Gastrocnemius medialis (tissue), 4 donors: ENCODE results near the gene CACNA1H. TPM values are rescaled to one million over a fixed set of nuclear protein-coding genes. Genes with fewer than 3 reads are reported as not detected.

Source experiments
- ATAC-seq, 2 donors: fragments of 150-250 bp; one replicate each; pipeline ENCODE4 v1.9.1; 2016
- DNase-seq, 2 donors: peaks; one replicate each; pipeline ENCODE4 v3.0.0-alpha.2; 2019
- H3K27ac ChIP-seq, 4 donors: fragments of 200-600 bp; sonication (generic); 1 replicate in 1 of 4; 2 replicates in 3 of 4; pipeline ENCODE4 v1.5.1; 2016 to 2018; ENCODE audit warnings: mild to moderate bottlenecking in 2 of 4, moderate library complexity in 1 of 4
- H3K27me3 ChIP-seq, 3 donors: fragments of 200-600 bp; sonication (generic) in 2 of 3; 1 replicate in 1 of 3; 2 replicates in 2 of 3; pipeline versions ENCODE4 v1.5.1 to v1.6.0; 2016 to 2019; ENCODE audit warnings: mild to moderate bottlenecking in 1 of 3, moderate library complexity in 1 of 3
- H3K36me3 ChIP-seq, 2 donors: fragments of 200-600 bp; sonication (generic) in 1 of 2; one replicate each; pipeline ENCODE4 v1.5.1; 2017 to 2018
- H3K4me1 ChIP-seq, 2 donors: fragments of 200-600 bp; sonication (generic) in 1 of 2; one replicate each; pipeline ENCODE4 v1.5.1; 2016 to 2017; ENCODE audit warnings: mild to moderate bottlenecking in 2 of 2
- H3K4me3 ChIP-seq, 4 donors: fragments of 200-600 bp; sonication (generic) in 3 of 4; 1 replicate in 1 of 4; 2 replicates in 3 of 4; pipeline ENCODE4 v1.5.1; 2016 to 2019; ENCODE audit warnings: mild to moderate bottlenecking in 2 of 4
- H3K9me3 ChIP-seq, 3 donors: fragments of 200-600 bp; sonication (generic) in 2 of 3; 1 replicate in 1 of 3; 2 replicates in 2 of 3; pipeline ENCODE4 v1.5.1; 2016 to 2019
- CTCF ChIP-seq, 5 experiments: fragments of 450-650 bp in 3 of 5; fragments of 200-600 bp in 2 of 5; sonication (generic) in 2 of 5; IDR thresholded peaks in 4 of 5; conservative IDR thresholded peaks in 1 of 5; 1 replicate in 4 of 5; 2 replicates in 1 of 5; pipeline ENCODE4 v1.5.1; 2016 to 2019; ENCODE audit warnings: antibody characterized with exemption in 5 of 5, mild to moderate bottlenecking in 3 of 5, moderate library complexity in 3 of 5
- POLR2A ChIP-seq, 2 donors: fragments of 450-650 bp; IDR thresholded peaks; one replicate each; pipeline ENCODE4 v1.6.1; 2017; ENCODE audit warnings: antibody characterized with exemption in 2 of 2, mild to moderate bottlenecking in 2 of 2, moderate library complexity in 2 of 2
- in situ Hi-C, 4 donors: fragments of 200-750 bp; cut with MboI; loops; one replicate each; pipeline versions ENCODE4 v1.15.0 to v1.8.0; 2017; ENCODE audit warnings: low sequenced_read_pairs in 4 of 4
- intact Hi-C: fragments of 100-400 bp; cut with DNase I; formaldehyde crosslinking; loops from one replicate; pipeline ENCODE4 v1.15.1; 2023; ENCODE audit warnings: low total_unique reads
- total RNA-seq, 4 donors: library from RNA; depleted of rRNA; stranded (reverse); fragments of >200 nt; gene quantifications; one replicate each; pipeline versions ENCODE4 v1.1.0 to v1.2.3, GENCODE V29; 2016

Gene CACNA1H
- total RNA-seq, 4 donors from 2014 or later: 3.7 to 12.8 (median 4.5) TPM

GRCh38 chr16:1208239-1208830 lies 55.4 kb downstream of the CACNA1H start:
- in situ Hi-C loops: no loop called here
- DNase-seq (no peak), ATAC-seq (no peak)
- Histone ChIP-seq H3K36me3 (no peaks in the 10 kb centered on the region), H3K9me3 (no peaks in the 10 kb centered on the region), H3K4me3 (no peak overlapping the region), H3K4me1 (no peaks in the 10 kb centered on the region), H3K27ac (no peak overlapping the region), H3K27me3 (no peaks in the 10 kb centered on the region)
- intact Hi-C loops: no loop called here
- TF ChIP-seq POLR2A (IDR thresholded peaks at IDR 0.05): no peak
- no peak for TF ChIP-seq CTCF (IDR thresholded peaks at IDR 0.05 in 4 of 5, conservative IDR thresholded peaks at IDR 0.05 in 1 of 5)

- H3K4me3 ChIP-seq: no peak overlapping the region
- intact Hi-C loops: no loop called here
- no peaks in the 10 kb centered on the region for H3K9me3 ChIP-seq
- ATAC-seq (no peak), DNase-seq (no peak)
- H3K36me3 ChIP-seq: no peaks in the 10 kb centered on the region
- H3K4me1 ChIP-seq: no peaks in the 10 kb centered on the region
- H3K27ac ChIP-seq: no peak overlapping the region
- no peaks in the 10 kb centered on the region for H3K27me3 ChIP-seq
- in situ Hi-C loops: no loop called here
- TF ChIP-seq POLR2A (IDR thresholded peaks at IDR 0.05): no peak
- TF ChIP-seq CTCF (IDR thresholded peaks at IDR 0.05 in 4 of 5, conservative IDR thresholded peaks at IDR 0.05 in 1 of 5): no peak
These were observed 56.2 kb downstream of the CACNA1H start for GRCh38 chr16:1209081-1209480.

GRCh38 chr16:1210461-1210860 lies 57.6 kb downstream of the CACNA1H start:
- intact Hi-C loops (no loop called here), in situ Hi-C loops (no loop called here)
- no peak overlapping the region for H3K4me3 ChIP-seq
- H3K9me3 ChIP-seq: no peaks in the 10 kb centered on the region
- no peaks in the 10 kb centered on the region for H3K36me3 ChIP-seq
- DNase-seq (no peak), ATAC-seq (no peak)
- no peaks in the 10 kb centered on the region for H3K4me1 ChIP-seq
- no peaks in the 10 kb centered on the region for H3K27me3 ChIP-seq
- TF ChIP-seq CTCF (IDR thresholded peaks at IDR 0.05 in 4 of 5, conservative IDR thresholded peaks at IDR 0.05 in 1 of 5) (no peak), POLR2A (IDR thresholded peaks at IDR 0.05) (no peak)
- H3K27ac ChIP-seq: no peak overlapping the region

- H3K9me3 ChIP-seq: no peaks in the 10 kb centered on the region
- ATAC-seq (no peak), DNase-seq (no peak)
- H3K27me3 ChIP-seq: no peaks in the 10 kb centered on the region
- H3K4me1 ChIP-seq: no peaks in the 10 kb centered on the region
- TF ChIP-seq CTCF (IDR thresholded peaks at IDR 0.05 in 4 of 5, conservative IDR thresholded peaks at IDR 0.05 in 1 of 5) (no peak), POLR2A (IDR thresholded peaks at IDR 0.05) (no peak)
- H3K4me3 ChIP-seq: no peak overlapping the region
- no peak overlapping the region for H3K27ac ChIP-seq
- no peaks in the 10 kb centered on the region for H3K36me3 ChIP-seq
- in situ Hi-C loops (no loop called here), intact Hi-C loops (no loop called here)
These were observed 58.8 kb downstream of the CACNA1H start for GRCh38 chr16:1211451-1212268.
